ENCODE measurements around the gene ROR1.

Gene ROR1

GRCh38 chr1:64039390-64039926, 265.6 kb downstream of the ROR1 start:
- peak; percentile 89 for ATAC-seq (ENCODE audit: low read depth)
- Histone ChIP-seq H3K9me3 (ENCODE audit: severe bottlenecking) (no peaks in the 10 kb centered on the region), H3K27me3 (ENCODE audit: insufficient read depth, poor library complexity, severe bottlenecking) (no peaks in the 10 kb centered on the region), H3K27ac (ENCODE audit: poor library complexity, severe bottlenecking) (peak overlapping the region; percentile 92), H3K36me3 (ENCODE audit: low read depth) (no peaks in the 10 kb centered on the region), H3K4me3 (ENCODE audit: severe bottlenecking) (no peak overlapping the region), H3K4me1 (ENCODE audit: insufficient read depth, poor library complexity, severe bottlenecking) (peaks cover 50% of the 10 kb centered on the region)
- DNase-seq (ENCODE audit: low spot score), result peak; percentile 73
- TF ChIP-seq CTCF (IDR thresholded peaks at IDR 0.05; ENCODE audit: poor library complexity, severe bottlenecking), result no peak

DNA sequence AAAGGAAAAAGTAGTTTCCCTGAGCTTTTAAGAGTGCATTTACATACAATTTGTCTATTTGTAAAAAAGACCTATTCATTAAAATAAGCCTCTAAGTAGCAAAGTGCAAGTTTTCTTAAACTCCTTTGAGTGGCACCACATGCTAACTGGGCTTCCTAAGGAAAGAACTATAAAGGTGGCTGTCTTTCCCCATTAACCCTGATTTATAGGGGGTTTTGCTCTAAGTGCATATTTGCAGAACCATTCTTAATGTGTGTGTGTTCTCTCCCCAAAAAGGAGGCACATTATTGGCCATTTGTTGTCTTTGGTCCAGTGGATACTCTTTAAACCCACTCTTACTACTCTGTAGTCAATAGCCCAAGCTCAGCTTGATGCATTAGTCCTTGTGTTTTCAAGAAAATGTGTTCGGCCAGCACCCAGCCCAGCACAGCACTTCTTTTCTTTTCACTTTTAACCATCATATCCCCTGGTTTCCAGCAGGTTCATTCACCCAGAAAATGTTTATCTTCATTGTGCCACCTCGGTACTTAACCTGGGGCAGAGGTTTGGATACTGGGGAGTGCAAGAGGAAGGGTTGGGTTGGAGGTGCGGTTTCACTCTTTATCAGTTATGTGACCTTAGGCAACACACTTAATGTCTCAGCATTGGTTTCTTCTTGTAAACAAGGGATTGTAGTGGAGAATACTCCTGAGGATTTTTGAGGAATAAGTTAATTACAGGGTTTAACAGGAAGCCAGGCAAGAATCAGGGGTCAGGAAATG, 267.7 kb downstream of the ROR1 start:
- no peaks in the 10 kb centered on the region for H3K36me3 ChIP-seq (ENCODE audit: low read depth)
- no peak overlapping the region for H3K4me3 ChIP-seq (ENCODE audit: severe bottlenecking)
- H3K9me3 ChIP-seq (ENCODE audit: severe bottlenecking), result no peaks in the 10 kb centered on the region
- no peaks in the 10 kb centered on the region for H3K27me3 ChIP-seq (ENCODE audit: insufficient read depth, poor library complexity, severe bottlenecking)
- no peak for TF ChIP-seq CTCF (IDR thresholded peaks at IDR 0.05; ENCODE audit: poor library complexity, severe bottlenecking)
- peaks cover 50% of the 10 kb centered on the region for H3K4me1 ChIP-seq (ENCODE audit: insufficient read depth, poor library complexity, severe bottlenecking)
- DNase-seq (ENCODE audit: low spot score) (no peak), ATAC-seq (ENCODE audit: low read depth) (no peak)
- H3K27ac ChIP-seq (ENCODE audit: poor library complexity, severe bottlenecking), result peak overlapping the region; percentile 92

- Histone ChIP-seq H3K27me3 (ENCODE audit: insufficient read depth, poor library complexity, severe bottlenecking) (no peaks in the 10 kb centered on the region), H3K27ac (ENCODE audit: poor library complexity, severe bottlenecking) (peak overlapping the region; percentile 92), H3K36me3 (ENCODE audit: low read depth) (no peaks in the 10 kb centered on the region), H3K9me3 (ENCODE audit: severe bottlenecking) (no peaks in the 10 kb centered on the region), H3K4me3 (ENCODE audit: severe bottlenecking) (no peak overlapping the region), H3K4me1 (ENCODE audit: insufficient read depth, poor library complexity, severe bottlenecking) (peaks cover 50% of the 10 kb centered on the region)
- ATAC-seq (ENCODE audit: low read depth) (peak; percentile 72), DNase-seq (ENCODE audit: low spot score) (no peak)
- TF ChIP-seq CTCF (IDR thresholded peaks at IDR 0.05; ENCODE audit: poor library complexity, severe bottlenecking), result no peak
These were observed 268.7 kb downstream of the ROR1 start for GRCh38 chr1:64042331-64043100.

GRCh38 chr1:64043288-64043687, 269.5 kb downstream of the ROR1 start:
- no peak for TF ChIP-seq CTCF (IDR thresholded peaks at IDR 0.05; ENCODE audit: poor library complexity, severe bottlenecking)
- no peaks in the 10 kb centered on the region for H3K9me3 ChIP-seq (ENCODE audit: severe bottlenecking)
- H3K4me1 ChIP-seq (ENCODE audit: insufficient read depth, poor library complexity, severe bottlenecking), result peaks cover 50% of the 10 kb centered on the region
- H3K4me3 ChIP-seq (ENCODE audit: severe bottlenecking), result no peak overlapping the region
- no peaks in the 10 kb centered on the region for H3K36me3 ChIP-seq (ENCODE audit: low read depth)
- H3K27me3 ChIP-seq (ENCODE audit: insufficient read depth, poor library complexity, severe bottlenecking), result no peaks in the 10 kb centered on the region
- no peak for DNase-seq (ENCODE audit: low spot score)
- no peak for ATAC-seq (ENCODE audit: low read depth)
- H3K27ac ChIP-seq (ENCODE audit: poor library complexity, severe bottlenecking), result peak overlapping the region; percentile 92

Data from RWPE2 (cell line).